HUES64 (cell line): ENCODE measurements around the gene PSORS1C1. TPM values are rescaled to one million over a fixed set of nuclear protein-coding genes. Genes with fewer than 3 reads are reported as not detected.
"Not testable (repeated sequence)": the region's sequence is repeated elsewhere in the genome, so short reads cannot be mapped to it uniquely, and the experiment has no call there.

Experiments used
- H3K27ac ChIP-seq: 2 replicates; pipeline ENCODE4 v1.7.0; 2013; ENCODE audit warnings: low read depth, low read length, inconsistent platforms
- H3K27me3 ChIP-seq: 2 replicates; pipeline ENCODE4 v1.6.1; 2013; ENCODE audit warnings: mild to moderate bottlenecking, low read length; ENCODE audit not compliant: insufficient read depth
- H3K36me3 ChIP-seq: 2 replicates; pipeline ENCODE4 v1.6.1; 2013; ENCODE audit warnings: mild to moderate bottlenecking, low read length; ENCODE audit not compliant: insufficient read depth
- H3K4me1 ChIP-seq: 2 replicates; pipeline ENCODE4 v1.6.1; 2013; ENCODE audit warnings: mild to moderate bottlenecking, low read length, moderate library complexity; ENCODE audit not compliant: insufficient read depth
- H3K4me3 ChIP-seq: 2 replicates; pipeline ENCODE4 v1.5.1; 2013; ENCODE audit warnings: mild to moderate bottlenecking, low read length, moderate library complexity
- H3K9ac ChIP-seq: 2 replicates; pipeline ENCODE4 v1.6.1; 2013; ENCODE audit warnings: mild to moderate bottlenecking, low read depth, low read length
- H3K9me3 ChIP-seq: 2 replicates; pipeline ENCODE4 v1.6.1; 2013; ENCODE audit warnings: low read depth, low read length; ENCODE audit not compliant: insufficient read depth
- WGBS: fragments of 150-250, 120-280 bp; methylation state at CpG from one replicate; pipeline ENCODE4 v1.1.7; 2013; ENCODE audit warnings: missing lambda C conversion rate; 5-methylcytosine and 5-hydroxymethylcytosine counted together
- polyA plus RNA-seq, 2 experiments: library from polyadenylated mRNA; stranded (reverse); fragments of 50-300 nt; gene quantifications; one replicate each; pipeline ENCODE4 v1.2.3, GENCODE V29; 2013

PSORS1C1 gene, protein sequence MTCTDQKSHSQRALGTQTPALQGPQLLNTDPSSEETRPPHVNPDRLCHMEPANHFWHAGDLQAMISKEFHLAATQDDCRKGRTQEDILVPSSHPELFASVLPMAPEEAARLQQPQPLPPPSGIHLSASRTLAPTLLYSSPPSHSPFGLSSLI
- not detected for polyA plus RNA-seq (2013, experiment 1 of 2)
- not detected for polyA plus RNA-seq (2013, experiment 2 of 2)

- H3K9ac ChIP-seq = no peak within 1 kb of the TSS
- WGBS = 50% methylated on average over 3 of the region's 3 CpGs
These were observed at the start of gene PSORS1C1 for GRCh38 chr6:31114541-31114878. Gene PSORS1C1 (plus strand): TSS chr6:31114800. CDS start chr6:31129633, 14,833 bp downstream.

GRCh38 chr6:31065556-31065955 is 49.0 kb upstream of the PSORS1C1 start:
- H3K4me3 ChIP-seq = no peak overlapping the region
- H3K36me3 ChIP-seq = no peaks in the 10 kb centered on the region
- H3K27me3 ChIP-seq = no peaks in the 10 kb centered on the region
- no peak overlapping the region for H3K27ac ChIP-seq
- H3K9me3 ChIP-seq = no peaks in the 10 kb centered on the region
- H3K9ac ChIP-seq = no peak overlapping the region
- no peaks in the 10 kb centered on the region; the same call in 1 of the 2 replicates for H3K4me1 ChIP-seq
- WGBS = 66% methylated on average over 2 of the region's 2 CpGs

More at GRCh38 chr6:31114541-31114878, at the start of gene PSORS1C1:
- H3K4me1 ChIP-seq = peaks cover 28% of the 10 kb centered on the region
- H3K4me3 ChIP-seq = no peak within 1 kb of the TSS
- no peaks in the 10 kb centered on the region for H3K36me3 ChIP-seq
- H3K9me3 ChIP-seq = no peaks in the 10 kb centered on the region
- H3K27me3 ChIP-seq = peaks cover 9% of the 10 kb centered on the region
- no peak within 1 kb of the TSS for H3K27ac ChIP-seq

- H3K27ac ChIP-seq, H3K4me1 ChIP-seq, H3K36me3 ChIP-seq, H3K27me3 ChIP-seq, H3K9me3 ChIP-seq, H3K4me3 ChIP-seq, H3K9ac ChIP-seq: not testable (repeated sequence)
- 93% methylated on average over 32 of the region's 32 CpGs for WGBS
These were observed 47.6 kb upstream of the PSORS1C1 start for GRCh38 chr6:31067028-31067427.

- H3K4me3 ChIP-seq, H3K4me1 ChIP-seq, H3K9me3 ChIP-seq, H3K27me3 ChIP-seq, H3K27ac ChIP-seq, H3K36me3 ChIP-seq, H3K9ac ChIP-seq: not testable (repeated sequence)
- WGBS = 97% methylated on average over 6 of the region's 11 CpGs
These were observed 46.5 kb upstream of the PSORS1C1 start for GRCh38 chr6:31067891-31068668.

DNA sequence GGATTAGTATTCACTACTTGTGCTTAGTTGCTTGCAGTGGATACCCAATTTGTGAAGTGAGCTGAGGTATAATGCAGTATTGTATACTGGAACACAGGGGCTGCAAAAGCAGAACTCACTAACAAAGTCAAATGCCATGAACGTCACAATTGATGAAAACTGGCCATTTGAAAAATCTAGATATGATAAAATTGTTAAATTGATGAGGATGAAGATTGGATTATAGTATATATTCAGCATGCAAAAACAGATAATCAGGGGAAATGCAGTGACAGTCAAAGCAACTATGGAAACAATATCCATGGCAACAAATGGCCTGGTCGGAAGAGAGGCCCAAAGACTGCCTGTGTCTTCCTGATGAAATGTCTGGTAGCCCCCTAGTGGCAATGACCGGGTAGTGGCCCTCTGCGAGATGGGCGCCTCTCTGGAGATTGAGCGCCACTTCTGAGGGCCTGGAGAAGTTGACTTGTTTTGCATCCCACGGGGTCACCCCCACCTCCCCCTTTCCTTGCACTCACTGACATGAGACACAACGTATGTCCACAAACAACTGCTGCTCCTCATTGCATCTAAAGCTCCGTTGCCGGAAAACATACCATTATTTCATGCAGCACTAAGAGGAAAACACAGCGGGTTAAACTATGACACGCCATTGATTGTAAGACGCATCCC is 45.8 kb upstream of the PSORS1C1 start:
- 41% methylated on average over 11 of the region's 13 CpGs for WGBS
- Histone ChIP-seq H3K4me1 (peaks cover 5% of the 10 kb centered on the region), H3K36me3 (no peaks in the 10 kb centered on the region), H3K9ac (no peak overlapping the region), H3K4me3 (no peak overlapping the region), H3K27ac (no peak overlapping the region), H3K27me3 (no peaks in the 10 kb centered on the region), H3K9me3 (no peaks in the 10 kb centered on the region)

- H3K9me3 ChIP-seq = no peaks in the 10 kb centered on the region
- 8% methylated on average over 5 of the region's 6 CpGs for WGBS
- peaks cover 5% of the 10 kb centered on the region for H3K4me1 ChIP-seq
- 0 out of 2 replicates have a peak overlapping the region, but pooled peaks have one; percentile 24 for H3K9ac ChIP-seq
- no peak overlapping the region for H3K4me3 ChIP-seq
- H3K27me3 ChIP-seq = no peaks in the 10 kb centered on the region
- H3K27ac ChIP-seq = peak overlapping the region; percentile 66
- H3K36me3 ChIP-seq = no peaks in the 10 kb centered on the region
These were observed 43.8 kb upstream of the PSORS1C1 start for GRCh38 chr6:31070711-31071197.

DNA sequence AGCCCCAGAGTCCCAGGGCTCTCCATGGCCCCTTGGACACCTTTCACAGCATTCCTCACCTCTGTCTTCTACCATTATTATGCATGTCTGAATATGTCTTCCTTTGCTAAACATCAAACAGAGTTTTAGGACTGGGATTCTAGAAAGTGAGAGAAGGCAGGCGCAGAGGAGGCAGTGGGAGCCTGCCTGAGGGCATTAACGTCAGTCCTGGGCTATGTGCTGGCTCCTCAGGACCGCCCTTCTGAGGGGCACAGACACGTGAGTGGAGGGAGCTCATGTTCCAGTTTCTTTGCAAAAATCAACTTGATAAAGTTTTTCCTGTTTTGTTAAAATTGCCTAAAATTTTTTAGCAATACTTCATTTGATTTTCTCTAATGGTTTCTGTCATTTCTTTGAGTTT is 40.2 kb upstream of the PSORS1C1 start:
- Histone ChIP-seq H3K9me3 (no peaks in the 10 kb centered on the region), H3K9ac (no peak overlapping the region), H3K4me3 (no peak overlapping the region), H3K27ac (no peak overlapping the region), H3K27me3 (no peaks in the 10 kb centered on the region), H3K36me3 (no peaks in the 10 kb centered on the region), H3K4me1 (peaks cover 5% of the 10 kb centered on the region)
- whole genome bisulfite sequencing = 58% methylated on average over 4 of the region's 4 CpGs

GRCh38 chr6:31075528-31075927 is 39.1 kb upstream of the PSORS1C1 start:
- 94% methylated on average over 1 of the region's 1 CpG for WGBS
- peaks cover 8% of the 10 kb centered on the region for H3K4me1 ChIP-seq
- no peaks in the 10 kb centered on the region for H3K9me3 ChIP-seq
- no peaks in the 10 kb centered on the region for H3K36me3 ChIP-seq
- no peak overlapping the region for H3K4me3 ChIP-seq
- no peak overlapping the region for H3K27ac ChIP-seq
- no peak overlapping the region for H3K9ac ChIP-seq
- no peaks in the 10 kb centered on the region for H3K27me3 ChIP-seq

GRCh38 chr6:31076611-31077010 is 38.0 kb upstream of the PSORS1C1 start:
- Histone ChIP-seq H3K4me1 (peaks cover 4% of the 10 kb centered on the region; the same call in 1 of the 2 replicates), H3K9me3 (no peaks in the 10 kb centered on the region), H3K36me3 (no peaks in the 10 kb centered on the region), H3K27me3 (no peaks in the 10 kb centered on the region), H3K9ac (no peak overlapping the region), H3K4me3 (no peak overlapping the region), H3K27ac (no peak overlapping the region)
- WGBS = 98% methylated on average over 4 of the region's 4 CpGs

DNA sequence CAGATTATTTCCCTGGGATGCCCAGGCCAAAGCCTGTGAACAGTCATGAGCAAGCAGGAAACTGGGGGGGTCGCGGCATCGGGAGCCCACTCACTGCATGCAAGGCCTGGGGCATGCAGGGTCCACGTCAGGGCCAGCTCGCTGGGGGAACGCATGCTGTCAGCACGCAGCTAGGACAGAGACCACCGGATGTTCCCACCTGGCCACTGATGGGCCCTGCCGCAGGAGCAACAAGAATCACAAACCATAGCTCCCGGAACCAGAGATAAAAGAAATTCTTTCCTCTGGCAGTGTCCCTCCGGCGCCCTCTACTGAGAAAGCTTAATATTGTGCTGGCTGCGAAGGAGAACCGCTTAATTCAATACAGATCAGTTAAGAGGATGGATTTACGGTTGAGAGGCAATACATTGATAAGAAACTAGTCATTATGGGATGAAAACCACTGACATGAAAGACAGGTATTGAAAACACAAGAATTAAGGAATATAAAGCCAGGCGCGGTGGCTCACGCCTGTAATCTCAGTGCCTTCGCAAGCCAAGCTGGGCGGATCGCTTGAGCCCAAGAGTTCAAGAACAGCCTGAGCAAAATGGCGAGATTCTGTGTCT is 34.8 kb upstream of the PSORS1C1 start:
- no peaks in the 10 kb centered on the region for H3K27me3 ChIP-seq
- no peak overlapping the region for H3K27ac ChIP-seq
- H3K9me3 ChIP-seq = no peaks in the 10 kb centered on the region
- no peak overlapping the region for H3K4me3 ChIP-seq
- peaks cover 4% of the 10 kb centered on the region; the same call in 1 of the 2 replicates for H3K4me1 ChIP-seq
- 41% methylated on average over 22 of the region's 22 CpGs for WGBS
- no peak overlapping the region for H3K9ac ChIP-seq
- H3K36me3 ChIP-seq = no peaks in the 10 kb centered on the region

GRCh38 chr6:31081872-31082271 is 32.7 kb upstream of the PSORS1C1 start:
- Histone ChIP-seq H3K4me1 (peaks cover 6% of the 10 kb centered on the region; the same call in 1 of the 2 replicates), H3K27me3 (no peaks in the 10 kb centered on the region), H3K36me3 (no peaks in the 10 kb centered on the region), H3K4me3 (no peak overlapping the region), H3K27ac (no peak overlapping the region), H3K9me3 (no peaks in the 10 kb centered on the region), H3K9ac (no peak overlapping the region)
- 85% methylated on average over 6 of the region's 6 CpGs for WGBS
